Non-pigmented ciliary epithelial cell (primary cell): ENCODE data around the gene LDHD.
A peak's percentile ranks its signal among the peaks of the same experiment; 100 is the strongest.
"Not testable (repeated sequence)": the region's sequence is repeated elsewhere in the genome, so short reads cannot be mapped to it uniquely, and the experiment has no call there.

ENCODE experiments used
- DNase-seq: peaks from one replicate; pipeline ENCODE4 v3.0.0-alpha.2; 2010; ENCODE audit warnings: low read depth

The LDHD gene

GRCh38 chr16:75116081-75116910 lies at the start of gene LDHD:
TSS of gene LDHD (minus strand) at chr16:75116780. CDS start at chr16:75116720, 60 bp downstream.
- DNase-seq: no peak

DNA sequence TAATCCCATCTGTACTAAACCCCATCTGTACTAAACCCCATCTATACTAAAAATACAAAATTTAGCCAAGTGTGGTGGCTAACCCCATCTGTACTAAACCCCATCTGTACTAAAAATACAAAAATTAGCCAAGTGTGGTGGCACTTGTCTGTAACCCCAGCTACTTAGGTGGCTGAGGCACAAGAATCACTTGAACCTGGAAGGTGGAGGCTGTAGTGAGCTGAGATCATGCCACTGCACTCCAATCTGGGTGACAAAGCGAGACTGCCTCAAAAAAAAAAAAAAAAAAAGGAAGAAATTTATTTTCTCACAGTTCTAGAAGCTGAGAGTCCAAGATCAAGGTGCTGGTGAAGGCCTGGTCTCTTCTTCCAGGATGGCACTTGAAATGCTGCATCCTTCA lies 43.8 kb upstream of the LDHD start:
- no peak for DNase-seq

- DNase-seq: no peak
Observed at GRCh38 chr16:75152635-75153034, 36.1 kb upstream of the LDHD start.

DNA sequence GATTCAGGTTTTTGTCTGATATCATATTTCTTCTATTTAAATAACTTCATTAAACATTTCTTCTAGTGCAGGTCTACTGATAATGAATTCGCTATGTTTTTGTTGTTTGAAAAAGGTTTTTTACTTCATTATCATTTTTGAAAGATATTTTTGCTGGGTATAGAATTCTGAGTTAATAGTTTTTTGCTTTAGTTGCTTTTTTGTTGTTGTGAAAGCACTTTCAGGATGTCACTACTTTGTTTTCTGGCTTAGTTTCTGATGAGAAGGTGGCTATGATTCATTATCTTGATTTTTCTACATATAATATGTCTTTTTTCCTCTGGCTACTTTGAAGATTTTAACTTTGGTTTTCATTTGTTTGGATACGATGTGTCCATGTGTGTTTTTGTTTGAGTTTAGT lies 35.2 kb upstream of the LDHD start:
- no peak for DNase-seq

GRCh38 chr16:75148311-75149195 lies 32.0 kb upstream of the LDHD start, which contains the start of gene ZFP1:
TSS of gene ZFP1 (plus strand) at chr16:75148524. CDS start at chr16:75152952, 4,428 bp downstream.
- peak; percentile 46 for DNase-seq

DNA sequence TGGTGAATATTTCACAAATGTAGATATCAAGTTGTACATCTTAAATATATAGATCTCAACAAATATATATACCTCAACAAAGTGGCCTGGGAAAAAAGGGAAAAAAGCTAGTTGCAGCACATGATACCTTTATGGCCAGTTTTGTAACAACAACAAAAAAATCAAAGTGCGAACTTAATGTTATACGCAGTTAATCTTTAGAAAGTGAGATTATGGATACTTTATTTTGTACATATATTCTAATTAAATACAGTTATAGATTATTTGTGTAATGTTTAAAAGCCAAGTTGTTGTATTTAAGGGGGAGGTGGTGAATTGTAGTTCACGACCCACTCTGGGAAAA lies 31.4 kb upstream of the LDHD start:
- no peak for DNase-seq

DNA sequence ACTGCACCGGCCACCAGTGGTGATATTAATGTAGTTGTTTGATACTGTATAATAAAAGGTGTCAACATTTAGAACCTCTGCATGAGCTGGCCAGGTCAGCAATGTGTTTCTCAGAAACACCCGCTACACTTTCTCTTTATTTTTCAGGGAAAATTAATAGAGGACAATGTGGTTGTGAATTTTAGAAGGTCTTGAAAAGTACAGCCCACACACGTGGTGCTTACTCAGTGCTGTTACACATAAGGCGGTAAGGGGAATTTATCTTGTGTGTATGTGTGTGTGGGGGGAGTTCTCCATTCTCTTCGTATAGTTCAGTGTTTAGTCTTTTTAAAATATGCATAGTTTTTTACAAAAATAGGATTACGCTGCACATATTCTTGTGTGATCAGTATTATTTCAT lies 27.4 kb upstream of the LDHD start:
- DNase-seq: no peak

DNA sequence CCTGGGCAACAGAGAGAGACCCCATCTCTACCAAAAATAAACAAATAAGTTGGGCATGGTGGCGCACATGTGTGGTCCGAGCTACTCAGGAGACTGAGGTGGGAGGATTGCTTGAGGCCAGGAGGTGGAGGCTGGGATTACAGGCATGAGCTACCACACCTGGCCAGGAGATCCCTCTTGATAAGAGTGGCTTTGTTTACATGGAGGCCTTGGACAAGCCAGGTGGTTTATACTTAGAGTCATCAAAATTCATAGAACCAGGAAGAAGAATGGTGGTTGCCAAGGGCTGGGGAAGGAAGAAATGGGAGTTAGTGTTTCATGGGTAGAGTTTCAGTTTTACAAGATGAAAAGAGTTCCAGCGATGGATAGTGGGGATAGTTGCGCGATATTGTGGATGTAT lies 22.9 kb upstream of the LDHD start:
- DNase-seq: no peak

- no peak for DNase-seq
Observed at GRCh38 chr16:75138636-75139035, 22.1 kb upstream of the LDHD start.

DNA sequence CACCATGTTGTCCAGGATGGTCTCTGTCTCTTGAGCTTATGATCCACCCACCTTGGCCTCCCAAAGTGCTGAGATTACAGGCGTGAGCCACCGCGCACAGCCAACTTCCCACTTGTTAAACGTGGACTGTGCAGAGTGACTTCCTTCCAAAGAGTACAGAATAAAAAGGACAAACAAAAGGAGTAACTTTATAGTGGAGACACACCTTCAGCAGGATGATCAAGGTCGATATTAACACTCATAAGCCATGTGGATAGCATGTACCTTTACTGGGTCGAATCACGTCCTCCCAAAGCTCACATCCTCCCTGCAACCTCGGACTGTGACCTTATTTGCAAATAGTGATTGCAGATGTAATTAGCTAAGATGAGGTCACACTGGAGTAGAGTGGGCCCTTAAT lies 21.7 kb upstream of the LDHD start:
- no peak for DNase-seq

- DNase-seq: no peak
Observed at GRCh38 chr16:75131081-75131480, 14.5 kb upstream of the LDHD start.

DNA sequence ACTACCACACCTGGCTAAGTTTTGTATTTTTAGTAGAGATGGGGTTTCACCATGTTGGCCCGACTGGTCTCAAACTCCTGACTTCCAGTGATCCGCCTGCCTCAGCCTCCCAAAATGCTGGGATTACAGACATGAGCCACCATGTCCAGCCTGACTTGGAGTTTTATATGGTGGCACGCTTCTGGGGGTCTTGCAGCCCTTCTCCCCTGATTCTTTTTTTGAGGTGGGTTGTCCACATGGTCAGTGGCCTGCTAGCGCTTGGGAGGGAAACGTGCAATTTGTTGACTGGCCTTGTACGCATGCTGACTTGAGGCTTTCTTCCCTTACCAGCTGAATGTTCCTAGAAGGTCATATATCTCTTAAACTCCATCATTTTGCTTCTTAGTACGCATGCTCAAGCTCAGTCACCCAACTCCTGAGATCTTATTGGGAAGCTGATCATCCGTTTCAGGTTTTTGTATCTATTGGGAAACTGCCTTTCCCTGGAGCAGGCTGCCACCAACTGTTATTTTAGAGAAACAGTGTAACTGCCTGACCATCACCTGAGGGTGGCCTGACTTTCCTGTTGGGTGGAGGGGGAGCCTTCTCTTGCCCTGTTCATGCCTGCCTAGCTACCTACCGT lies 13.7 kb upstream of the LDHD start:
- no peak for DNase-seq

DNA sequence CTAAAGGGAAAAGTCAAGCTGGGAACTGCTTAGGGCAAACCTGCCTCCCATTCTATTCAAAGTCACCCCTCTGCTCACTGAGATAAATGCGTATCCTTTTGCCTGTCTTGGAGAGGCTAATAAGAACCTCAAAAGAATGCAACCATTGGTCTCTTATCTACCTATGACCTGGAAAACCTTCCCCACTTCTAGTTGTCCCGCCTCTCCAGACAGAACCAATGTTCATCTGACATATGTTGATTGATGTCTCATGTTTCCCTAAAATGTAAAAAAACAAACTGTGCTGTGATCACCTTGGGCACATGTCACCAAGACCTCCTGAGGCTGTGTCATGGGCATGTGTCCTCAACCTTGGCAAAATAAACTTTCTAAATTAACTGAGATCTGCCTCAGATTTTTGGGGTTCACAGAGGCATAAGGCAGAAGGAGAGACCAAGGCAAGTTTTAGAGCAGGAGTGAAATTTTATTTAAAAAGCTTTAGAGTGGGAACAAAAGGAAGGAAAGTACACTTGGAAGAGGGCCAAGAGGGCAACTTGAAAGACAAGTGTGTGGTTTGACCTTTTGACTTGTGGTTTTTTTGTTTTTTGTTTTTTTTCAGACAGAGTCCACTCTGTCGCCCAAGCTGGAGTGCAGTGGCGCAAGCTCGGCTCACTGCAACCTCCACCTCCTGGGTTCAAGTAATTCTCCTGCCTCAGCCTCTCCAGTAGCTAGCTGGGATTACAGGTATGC lies 13.0 kb upstream of the LDHD start:
- not testable (repeated sequence) for DNase-seq

- DNase-seq: no peak
Observed at GRCh38 chr16:75127713-75128415, 11.3 kb upstream of the LDHD start.

- DNase-seq: no peak
Observed at GRCh38 chr16:75122609-75123008, 6.0 kb upstream of the LDHD start.

GRCh38 chr16:75121949-75122568 lies 5.5 kb upstream of the LDHD start:
- DNase-seq: no peak

DNA sequence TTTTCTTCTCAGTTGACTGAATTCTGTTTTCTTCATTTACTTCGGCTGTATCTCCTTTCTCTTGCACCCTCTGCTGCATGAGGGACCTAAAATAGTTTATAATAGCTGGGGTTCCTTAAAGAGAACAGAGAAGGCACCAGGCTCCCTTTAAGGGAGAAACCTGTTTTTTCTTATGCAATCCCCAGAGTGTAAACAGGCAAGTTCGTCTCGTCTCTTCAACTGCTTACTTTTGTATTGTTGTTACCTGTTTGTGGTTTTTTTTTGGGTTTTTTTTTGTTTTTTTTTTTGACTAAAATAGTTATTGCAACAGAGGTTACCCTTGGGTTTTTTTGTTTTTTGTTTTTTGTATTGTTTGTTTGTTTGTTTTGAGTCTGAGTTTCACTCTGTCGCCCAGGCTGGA lies 3.7 kb upstream of the LDHD start:
- no peak for DNase-seq

- no peak for DNase-seq
Observed at GRCh38 chr16:75118943-75119539, 2.5 kb upstream of the LDHD start.

GRCh38 chr16:75116911-75117245 lies 298 bp upstream of the LDHD start:
- no peak for DNase-seq

DNA sequence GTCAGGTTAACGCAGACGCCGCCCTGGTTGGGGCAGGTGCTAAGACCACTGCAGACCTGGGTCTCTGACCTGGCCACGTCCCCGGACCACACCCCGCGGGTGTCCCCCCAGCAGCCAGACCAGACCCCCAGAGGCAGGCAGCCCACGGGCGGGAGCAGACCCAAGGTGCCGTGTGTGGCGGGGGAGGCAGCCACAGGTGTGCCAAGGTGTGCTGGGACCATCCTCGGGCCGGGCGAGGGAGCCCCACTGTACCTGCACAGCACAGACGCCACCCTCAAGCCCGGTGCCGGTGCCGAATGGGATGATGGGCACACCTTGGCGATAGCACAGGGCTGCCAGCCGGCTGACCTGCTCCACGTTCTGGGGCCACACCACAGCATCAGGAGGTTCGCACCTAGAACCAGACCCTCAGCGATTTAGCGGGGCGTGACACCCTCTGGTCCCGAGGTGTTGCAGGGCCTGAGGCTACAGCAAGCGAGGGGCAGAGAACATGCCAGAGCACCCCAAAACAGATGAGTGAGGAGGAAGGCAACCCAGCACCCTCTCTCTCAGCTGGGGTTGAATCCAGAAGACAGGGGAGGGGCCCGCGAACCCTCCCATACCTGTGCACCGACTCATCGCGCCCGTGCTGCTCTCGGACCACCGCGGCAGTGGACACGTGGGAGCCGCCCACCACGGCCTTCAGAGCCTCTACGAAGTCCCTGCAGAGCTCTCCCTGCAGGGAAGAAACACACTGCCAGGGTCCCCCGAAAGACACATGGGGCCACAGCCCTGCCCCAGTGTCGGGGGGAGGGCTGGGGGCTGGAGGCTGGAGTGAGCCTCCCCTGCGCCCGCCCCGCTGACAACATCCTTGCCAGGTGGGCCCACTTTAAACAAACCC lies 1.4 kb downstream of the LDHD start:
- DNase-seq: no peak
